Heart right ventricle (tissue), 16 donors: Measurements from ENCODE around the gene PIGN. TPM values are rescaled to one million over a fixed set of nuclear protein-coding genes. Genes with fewer than 3 reads are reported as not detected.

Experiments used
- ATAC-seq, 8 donors: fragments of 200-7000 bp; cut with Tn5 transposase; one replicate each; pipeline ENCODE4 v1.9.1; 2020; ENCODE audit warnings: mild to moderate bottlenecking in 8 of 8, moderate library complexity in 8 of 8, moderate number of reproducible peaks in 1 of 8
- DNase-seq, 2 donors: peaks; one replicate each; pipeline ENCODE4 v3.0.0-alpha.2; 2020
- H3K27ac ChIP-seq, 10 donors: fragments of 200-600 bp; sonication (generic) in 2 of 10; one replicate each; pipeline versions ENCODE4 v1.5.0 to v1.8.0; 2020 to 2022; ENCODE audit warnings: mild to moderate bottlenecking in 3 of 10
- H3K27me3 ChIP-seq, 7 donors: fragments of 200-600 bp; one replicate each; pipeline ENCODE4 v1.8.0; 2021 to 2022; ENCODE audit warnings: mild to moderate bottlenecking in 2 of 7
- H3K36me3 ChIP-seq, 9 donors: fragments of 200-600 bp; sonication (generic) in 1 of 9; one replicate each; pipeline versions ENCODE4 v1.5.0 to v1.8.0; 2020 to 2022; ENCODE audit warnings: mild to moderate bottlenecking in 2 of 9
- H3K4me1 ChIP-seq, 9 donors: fragments of 200-600 bp; sonication (generic) in 1 of 9; one replicate each; pipeline versions ENCODE4 v1.5.0 to v1.8.0; 2020 to 2022; ENCODE audit warnings: mild to moderate bottlenecking in 4 of 9
- H3K4me3 ChIP-seq, 10 donors: fragments of 200-600 bp; sonication (generic) in 2 of 10; one replicate each; pipeline versions ENCODE4 v1.5.0 to v1.8.0; 2020 to 2022; ENCODE audit warnings: mild to moderate bottlenecking in 7 of 10, moderate library complexity in 2 of 10
- H3K9me3 ChIP-seq, 11 donors: fragments of 200-600 bp in 10 of 11; sonication (generic) in 2 of 11; one replicate each; pipeline versions ENCODE4 v1.5.0 to v1.8.0; 2013 to 2022; ENCODE audit warnings: mild to moderate bottlenecking in 2 of 11, control low read depth in 1 of 11, moderate library complexity in 1 of 11
- WGBS, 2 donors: extraction: QIAGEN DNeasy Blood & Tissue Kit; methylation state at CpG; one replicate each; pipeline ENCODE4 v1.1.7; 2013; ENCODE audit warnings: inconsistent platforms in 1 of 2; 5-methylcytosine and 5-hydroxymethylcytosine counted together
- intact Hi-C, 10 donors: fragments of 100-400 bp; cut with DNase I; formaldehyde crosslinking; loops; one replicate each; pipeline versions ENCODE4 v1.11.1 to v1.14.2; 2022
- polyA plus RNA-seq, 2 donors: library from polyadenylated mRNA; stranded (reverse); fragments of 200-250 nt; gene quantifications; one replicate each; pipeline ENCODE4 v1.2.3, GENCODE V29; 2013
- total RNA-seq, 10 donors: library from RNA; stranded (reverse); fragmentation: NEBNext Ultra II Directional in 3 of 10; extraction: Animal tissue kit (Norgen Biotek cat#: 25700) in 3 of 10; gene quantifications; one replicate each; pipeline versions ENCODE4 v1.2.1 to v1.2.4, GENCODE V29; 2021 to 2023
- TF ChIP-seq, protein P1 (sequence below), 9 donors: fragments of 200-600 bp; sonication (generic) in 2 of 9; IDR thresholded peaks; one replicate each; pipeline versions ENCODE4 v1.5.0 to v1.8.0; 2021 to 2022; ENCODE audit warnings: antibody characterized with exemption in 9 of 9, mild to moderate bottlenecking in 5 of 9, moderate library complexity in 1 of 9
- donor health status: Arrhythmogenic right ventricular cardiomyopathy.
- donor health status: ischemic (EF 13 %, LVEDD 7.1; RV severe dilation, severe dysfunction).
- donor health status: healthy with polysubstance abuse.
- donor health status: DM: no; HTN: yes; CAD: no.
- donor health status: DM: no; HTN: no; CAD: no.
- donor health status: ischemic (EF 25% LVEDD 6.9; RV normal size, moderate dysfunction).
- donor health status: ischemic (EF 25% LVEDD 5.7; RV mildly dilated, moderate dysfunction).
- donor health status: healthy.
- donor health status: DM: yes; HTN: yes; CAD: no.
- donor health status: Ischemic cardiomyopathy.
- donor health status: ischemic (EF 35%, LVEDD 5.7; RV mildly dilated, moderate dysfunction).
- donor health status: nonischemic (EF 11% LVEDD 7.7; RV severe dilation, severe dysfunction).
- donor health status: DM: yes; HTN: yes; CAD: no.
- donor health status: PGD.
- donor health status: ischemic (EF 29% LVEDD 5.4; RV normal size, mild dysfunction).
- donor health status: nonischemic (EF 23%, LVEDD 6.1; RV moderate dilation, normal function).

Gene PIGN
- total and polyA plus RNA-seq, 12 donors = 4.4 to 31.6 (median 19.7) TPM

DNA sequence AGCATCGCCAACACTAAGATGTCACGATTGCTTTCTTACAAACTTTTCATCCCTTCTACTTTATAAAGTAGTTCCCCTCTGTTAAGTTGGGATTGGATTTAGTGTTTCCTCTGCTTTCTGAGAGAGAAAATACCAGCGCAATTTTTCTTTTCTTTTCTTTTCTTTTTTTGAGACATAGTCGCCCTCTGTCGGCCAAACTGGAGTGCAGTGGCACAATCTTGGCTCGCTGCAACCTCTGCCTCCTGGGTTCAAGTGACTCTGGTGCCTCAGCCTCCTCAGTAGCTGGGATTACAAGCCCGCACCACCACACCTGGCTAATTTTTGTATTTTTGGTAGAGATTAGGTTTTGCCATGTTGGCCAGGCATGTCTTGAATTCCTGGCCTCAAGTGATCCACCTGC lies 9.2 kb upstream of the PIGN start:
- WGBS, 2 donors = 96% methylated on average over 7 of the region's 7 CpGs
- Histone ChIP-seq H3K36me3 (no peaks in the 10 kb centered on the region), H3K27ac (no peak overlapping the region), H3K27me3 (no peaks in the 10 kb centered on the region), H3K9me3 (peaks cover 0 to 7% (median 0%) of the 10 kb centered on the region in 11 donors), H3K4me1 (peaks cover 0 to 51% (median 16%) of the 10 kb centered on the region in 9 donors), H3K4me3 (no peak overlapping the region)
- TF ChIP-seq, protein P1, sequence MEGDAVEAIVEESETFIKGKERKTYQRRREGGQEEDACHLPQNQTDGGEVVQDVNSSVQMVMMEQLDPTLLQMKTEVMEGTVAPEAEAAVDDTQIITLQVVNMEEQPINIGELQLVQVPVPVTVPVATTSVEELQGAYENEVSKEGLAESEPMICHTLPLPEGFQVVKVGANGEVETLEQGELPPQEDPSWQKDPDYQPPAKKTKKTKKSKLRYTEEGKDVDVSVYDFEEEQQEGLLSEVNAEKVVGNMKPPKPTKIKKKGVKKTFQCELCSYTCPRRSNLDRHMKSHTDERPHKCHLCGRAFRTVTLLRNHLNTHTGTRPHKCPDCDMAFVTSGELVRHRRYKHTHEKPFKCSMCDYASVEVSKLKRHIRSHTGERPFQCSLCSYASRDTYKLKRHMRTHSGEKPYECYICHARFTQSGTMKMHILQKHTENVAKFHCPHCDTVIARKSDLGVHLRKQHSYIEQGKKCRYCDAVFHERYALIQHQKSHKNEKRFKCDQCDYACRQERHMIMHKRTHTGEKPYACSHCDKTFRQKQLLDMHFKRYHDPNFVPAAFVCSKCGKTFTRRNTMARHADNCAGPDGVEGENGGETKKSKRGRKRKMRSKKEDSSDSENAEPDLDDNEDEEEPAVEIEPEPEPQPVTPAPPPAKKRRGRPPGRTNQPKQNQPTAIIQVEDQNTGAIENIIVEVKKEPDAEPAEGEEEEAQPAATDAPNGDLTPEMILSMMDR (IDR thresholded peaks at IDR 0.05) = no peak
- no peak for ATAC-seq
- DNase-seq = no peak
- intact Hi-C loops = loop anchor here in 2 of 10 donors (5.0 to 10.0 kb wide), 2 partner anchors 46 to 519 kb away; partner anchors contain the start of gene PHLPP1 (in 1 of the 2)

DNA sequence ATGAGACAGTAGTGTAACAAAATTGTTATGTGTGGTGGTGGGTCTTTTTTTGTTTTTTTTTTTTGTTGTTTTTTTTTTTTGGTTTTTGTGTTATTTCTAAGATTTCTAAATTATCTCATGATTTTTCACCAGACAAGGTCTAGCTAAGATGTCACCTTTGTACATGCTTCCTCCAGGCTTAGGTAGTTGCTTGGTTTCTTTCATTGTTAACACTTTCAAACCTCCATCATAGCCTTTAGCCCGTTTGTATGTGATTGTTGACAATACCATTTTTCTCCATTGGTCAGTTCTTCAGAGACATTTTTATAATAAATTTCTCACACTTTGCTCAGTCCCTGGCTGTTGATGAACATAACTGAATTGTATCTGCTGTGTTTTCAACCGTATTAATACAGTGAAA lies 2.4 kb upstream of the PIGN start:
- WGBS, 2 donors = 35 to 36% methylated on average over 2 of the region's 2 CpGs
- H3K9me3 ChIP-seq = peaks cover 0 to 7% (median 0%) of the 10 kb centered on the region in 11 donors
- H3K27ac ChIP-seq = no peak overlapping the region
- H3K27me3 ChIP-seq = no peaks in the 10 kb centered on the region
- DNase-seq (no peak), ATAC-seq (no peak)
- H3K4me3 ChIP-seq = peak overlapping the region in 7 of 10 donors; percentile 80 to 99 (median 94)
- intact Hi-C loops = loop anchor here in 7 of 10 donors (5.0 to 10.0 kb wide), 7 partner anchors 58 to 796 kb away; no protein-coding TSS in a partner anchor
- TF ChIP-seq, protein P1 (IDR thresholded peaks at IDR 0.05) = no peak
- H3K36me3 ChIP-seq = no peaks in the 10 kb centered on the region
- peaks cover 0 to 59% (median 31%) of the 10 kb centered on the region in 9 donors for H3K4me1 ChIP-seq

DNA sequence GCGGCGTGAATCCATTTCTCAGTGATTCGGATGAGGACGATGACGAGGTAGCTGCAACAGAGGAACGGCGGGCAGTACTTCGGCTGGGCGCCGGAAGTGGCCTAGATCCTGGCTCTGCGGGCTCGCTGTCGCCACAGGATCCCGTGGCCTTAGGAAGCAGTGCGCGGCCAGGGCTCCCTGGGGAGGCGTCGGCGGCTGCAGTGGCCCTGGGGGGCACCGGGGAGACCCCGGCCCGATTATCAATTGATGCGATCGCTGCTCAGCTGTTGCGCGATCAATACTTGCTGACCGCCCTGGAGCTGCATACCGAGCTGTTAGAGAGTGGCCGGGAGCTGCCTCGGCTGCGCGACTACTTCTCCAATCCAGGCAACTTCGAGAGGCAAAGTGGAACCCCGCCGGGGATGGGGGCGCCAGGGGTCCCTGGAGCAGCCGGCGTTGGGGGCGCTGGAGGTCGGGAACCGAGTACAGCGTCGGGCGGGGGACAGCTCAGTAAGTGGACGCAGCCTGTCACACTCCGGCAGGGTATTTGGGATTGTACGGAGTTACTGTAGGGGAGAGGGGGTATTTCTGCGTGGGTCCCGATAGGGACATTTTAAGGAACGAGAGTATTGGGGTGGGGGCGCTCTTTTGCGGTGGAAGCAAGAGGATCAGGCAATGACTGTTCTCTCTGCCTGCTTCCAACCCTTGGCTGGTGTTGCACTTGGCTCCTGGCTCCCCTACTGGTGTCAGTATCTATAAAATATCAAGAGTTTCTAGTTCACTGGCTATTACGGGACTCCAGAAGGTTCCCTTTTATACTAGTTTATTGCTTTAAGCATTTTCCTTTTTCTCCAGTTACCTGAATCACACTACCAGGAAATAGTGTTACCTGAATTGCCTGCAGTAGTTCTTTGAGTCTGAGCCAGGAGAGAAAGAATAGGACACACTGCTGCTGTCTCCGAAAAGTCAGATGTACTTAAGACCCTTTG lies 971 bp upstream of the PIGN start:
- intact Hi-C loops = loop anchor here in 8 of 10 donors (2.0 to 10.0 kb wide), 9 partner anchors 59 to 797 kb away; no protein-coding TSS in a partner anchor
- 1% methylated on average over 54 of the region's 54 CpGs for WGBS, 2 donors
- H3K4me1 ChIP-seq = peaks cover 0 to 54% (median 31%) of the 10 kb centered on the region in 9 donors

DNA sequence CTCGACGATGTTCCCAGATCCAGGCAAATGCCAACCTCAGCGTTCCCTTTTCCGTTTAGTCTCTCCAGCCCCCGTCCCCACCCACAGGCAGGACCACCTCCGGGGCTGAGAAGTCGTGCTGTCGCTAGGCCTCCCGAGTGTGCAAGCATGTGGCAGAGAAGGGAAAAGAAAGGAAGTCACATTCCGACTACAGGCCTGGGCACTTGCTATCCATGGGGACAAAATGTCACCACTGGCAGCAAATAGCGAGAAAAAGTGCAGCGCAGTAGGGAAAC lies 420 bp downstream of the PIGN start:
- TF ChIP-seq, protein P1 (IDR thresholded peaks at IDR 0.05) = no peak
- DNase-seq (no peak), ATAC-seq (peak; percentile 8 to 50 (median 30))
- Histone ChIP-seq H3K27me3 (no peaks in the 10 kb centered on the region), H3K4me3 (peak overlapping the region; percentile 72 to 100 (median 93)), H3K27ac (peak overlapping the region in 9 of 10 donors; percentile 74 to 87 (median 82)), H3K4me1 (peaks cover 0 to 53% (median 31%) of the 10 kb centered on the region in 9 donors), H3K36me3 (no peaks in the 10 kb centered on the region), H3K9me3 (no peaks in the 10 kb centered on the region)
- intact Hi-C loops = loop anchor here in 8 of 10 donors (2.0 to 10.0 kb wide), 9 partner anchors 60 to 798 kb away; no protein-coding TSS in a partner anchor
- 0% methylated on average over 12 of the region's 12 CpGs for WGBS, 2 donors

More for the DNA sequence above, 971 bp upstream of the PIGN start:
- Histone ChIP-seq H3K36me3 (no peaks in the 10 kb centered on the region), H3K27ac (peak overlapping the region; percentile 56 to 91 (median 80)), H3K27me3 (no peaks in the 10 kb centered on the region), H3K4me3 (peak overlapping the region; percentile 72 to 100 (median 94)), H3K9me3 (peaks cover 0 to 6% (median 0%) of the 10 kb centered on the region in 11 donors)
- peak; percentile 3 to 44 (median 26) for ATAC-seq
- TF ChIP-seq, protein P1 (IDR thresholded peaks at IDR 0.05) = peak in 1 of 9 donors; percentile 14
- DNase-seq = peak in 1 of 2 donors; percentile 12
